GM19328 (cell line): Measurements from ENCODE around the gene NR3C2.
"Not testable (repeated sequence)": the region's sequence is repeated elsewhere in the genome, so short reads cannot be mapped to it uniquely, and the experiment has no call there.

Experiments
- ATAC-seq: cut with Tn5 transposase; IDR thresholded peaks from one replicate; pipeline ENCODE4 v1.9.1; 2021; ENCODE audit warnings: mild to moderate bottlenecking, moderate library complexity; ENCODE audit not compliant: unreplicated experiment

Gene NR3C2

DNA sequence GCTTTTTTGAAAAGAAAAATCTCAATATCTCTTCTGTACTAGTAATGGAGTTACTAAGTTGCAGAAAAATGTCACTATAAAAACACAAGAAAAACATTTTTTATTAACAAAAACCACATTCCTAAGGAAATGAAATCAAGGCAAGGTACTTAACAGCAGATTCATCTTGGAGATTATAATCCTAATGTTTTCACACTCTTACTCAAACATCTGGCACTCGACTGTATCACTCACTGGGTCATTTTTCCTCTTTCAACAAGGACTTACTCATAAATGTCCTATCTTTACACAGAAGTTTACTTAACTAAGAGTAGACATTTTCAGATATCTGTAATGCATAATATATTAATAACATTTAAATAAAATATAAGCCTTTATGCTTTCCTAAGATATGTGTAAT lies 216.6 kb downstream of the NR3C2 start:
- ATAC-seq: no peak

DNA sequence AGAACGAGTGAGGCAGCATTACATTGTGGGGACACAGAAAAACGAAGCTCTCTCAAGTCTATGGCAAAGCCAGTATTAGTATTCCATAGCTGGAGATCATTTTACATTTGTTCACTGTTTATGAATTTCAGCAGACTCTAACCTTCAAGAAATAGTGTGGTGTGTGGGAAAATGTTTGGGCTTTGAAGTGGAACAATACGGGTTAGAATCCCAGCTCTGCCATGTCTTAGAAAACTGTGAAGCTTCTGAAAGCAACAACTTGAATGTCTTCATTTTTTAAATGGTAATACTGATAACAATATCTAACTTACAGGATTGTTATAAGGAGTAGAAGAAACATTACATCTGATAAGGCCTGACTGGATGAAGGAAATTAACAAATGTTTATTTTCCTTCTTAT lies 217.7 kb downstream of the NR3C2 start:
- no peak for ATAC-seq

DNA sequence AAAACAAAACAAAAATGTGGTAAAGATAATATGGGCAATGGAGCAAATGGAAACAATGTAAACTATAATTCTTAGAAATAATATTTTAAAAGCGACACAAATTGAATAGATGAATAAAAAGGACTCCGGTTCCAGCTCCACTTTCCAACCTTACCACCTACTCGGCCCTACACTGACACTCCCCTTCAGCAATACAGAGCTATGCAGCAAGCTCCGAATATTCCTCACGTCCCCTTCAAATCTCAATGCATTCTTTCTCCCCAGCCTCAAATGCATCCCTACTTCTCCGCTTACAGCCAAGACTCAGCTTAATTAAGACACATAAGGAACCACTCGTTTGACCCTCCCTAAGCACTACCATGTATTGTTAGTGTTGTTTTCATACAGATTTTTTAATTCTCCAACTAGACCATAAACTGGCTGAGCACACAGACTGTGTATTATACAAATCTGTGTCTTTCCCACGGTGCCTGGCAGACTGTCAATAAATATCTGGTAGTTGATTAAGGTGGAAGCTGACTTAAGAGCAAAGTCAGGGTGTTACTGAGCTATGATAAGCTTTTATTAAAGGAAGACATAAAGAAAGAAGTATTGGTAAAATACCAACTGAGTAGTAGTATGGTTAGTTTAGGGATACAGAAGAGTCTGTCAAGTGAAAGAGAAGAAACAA lies 219.1 kb downstream of the NR3C2 start:
- no peak for ATAC-seq

DNA sequence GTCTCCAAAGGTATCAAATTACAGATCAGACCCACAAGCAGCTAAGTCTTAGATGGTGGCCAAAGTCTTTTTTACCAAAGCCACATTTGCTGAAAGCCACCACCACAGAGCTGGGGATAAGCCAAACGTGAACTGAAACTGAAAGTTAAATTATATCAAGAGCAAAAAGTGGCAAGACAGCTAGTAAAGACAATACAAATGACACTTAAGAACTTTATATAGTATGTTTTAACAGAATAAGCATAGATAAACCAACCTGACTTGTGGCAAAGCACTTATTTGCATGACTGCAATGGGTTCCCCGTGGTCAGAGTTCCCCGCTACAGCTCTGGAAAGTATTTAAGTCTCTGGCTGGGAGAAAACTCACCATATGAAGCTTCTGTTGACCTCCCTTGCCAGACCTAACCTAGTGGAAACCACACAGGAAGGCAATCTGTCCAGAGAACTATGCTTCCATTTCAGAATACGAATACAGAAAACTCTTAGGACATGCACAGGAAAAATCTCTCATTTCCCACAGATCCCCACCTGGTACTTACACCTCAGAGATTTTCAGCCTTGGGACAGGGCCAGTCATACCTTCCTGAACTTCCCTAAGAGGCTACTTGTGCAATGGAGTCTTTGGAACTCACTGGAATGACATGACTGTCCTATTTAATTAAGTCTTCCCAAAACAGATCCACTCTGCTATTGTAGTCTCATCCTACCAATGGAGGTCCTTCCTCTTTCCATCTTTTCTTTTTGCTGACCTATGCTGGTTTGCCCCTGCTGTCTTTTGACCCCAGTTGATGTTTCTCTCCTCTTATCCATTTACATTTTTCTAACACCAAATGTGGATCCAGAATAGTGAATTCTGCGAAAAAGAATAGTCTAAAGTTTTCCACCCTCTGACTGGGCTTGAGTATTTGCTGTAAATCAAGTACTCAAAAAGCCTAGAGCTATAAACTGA lies 225.1 kb downstream of the NR3C2 start:
- ATAC-seq: peak; percentile 96

DNA sequence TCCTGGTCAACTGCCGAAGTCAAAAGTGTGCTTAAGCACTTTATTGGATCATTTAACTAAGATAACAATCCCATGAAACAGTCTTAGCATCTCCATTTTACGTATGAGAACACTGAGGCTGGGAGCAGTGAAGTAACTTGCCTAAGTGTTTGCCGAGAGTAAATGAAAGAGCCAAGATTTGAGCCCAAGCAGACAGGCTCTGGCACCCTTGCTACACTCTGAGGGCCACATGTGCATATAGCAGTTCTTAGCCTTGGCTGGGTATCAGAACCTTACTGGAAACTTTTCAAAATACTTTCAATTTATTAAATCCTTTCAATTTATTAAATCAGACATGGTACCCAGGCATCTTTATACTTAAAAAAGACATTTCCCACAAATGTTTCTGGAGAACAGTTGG lies 225.9 kb downstream of the NR3C2 start:
- no peak for ATAC-seq

DNA sequence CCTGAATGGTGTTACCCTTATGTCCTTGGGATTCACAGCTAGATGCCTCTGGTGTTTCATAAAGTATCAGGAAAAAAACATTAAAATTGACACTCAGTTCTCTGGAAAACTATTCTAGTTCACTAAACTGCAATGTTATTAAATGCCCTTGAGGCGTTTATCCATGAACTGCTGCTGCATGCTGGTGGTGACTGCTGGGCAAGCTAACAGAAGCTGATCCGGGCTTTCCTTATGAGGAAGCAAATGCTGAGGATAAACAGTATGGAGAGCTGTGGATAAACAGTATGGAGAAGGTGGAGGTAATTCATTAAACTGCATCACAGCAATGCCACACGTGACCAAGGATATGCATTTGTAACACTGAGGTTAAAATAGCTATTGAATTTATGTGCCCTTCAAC lies 227.0 kb downstream of the NR3C2 start:
- ATAC-seq: no peak

DNA sequence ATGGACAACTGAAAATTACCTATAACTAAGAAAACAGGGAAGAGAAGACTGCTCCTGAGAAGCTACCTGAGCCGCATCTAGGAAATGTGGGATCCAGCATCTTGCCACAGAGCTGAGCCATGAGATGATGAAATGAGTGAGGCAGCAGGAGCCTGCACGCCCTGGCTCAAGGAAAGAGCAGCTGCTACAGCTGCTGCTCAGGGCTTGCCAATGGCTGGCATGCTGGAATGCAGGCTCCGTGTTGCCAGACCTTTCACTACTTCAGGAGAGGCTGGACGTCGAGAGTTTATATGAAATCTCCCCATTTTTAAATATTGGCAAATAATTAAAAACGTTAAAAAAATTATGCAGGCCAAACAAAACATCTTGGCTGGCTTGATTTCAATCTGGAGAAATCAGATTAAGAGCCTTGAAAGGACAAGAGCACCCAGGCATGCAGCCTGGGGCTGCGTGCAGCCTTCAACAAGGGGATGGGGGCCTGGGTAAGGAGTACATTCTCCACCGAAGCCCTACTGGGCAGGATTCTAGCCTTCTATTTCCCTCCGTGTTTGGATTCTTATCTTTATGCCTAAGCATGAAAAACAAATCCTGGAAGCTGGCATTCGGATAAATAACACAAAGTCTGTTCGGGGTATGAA lies 227.6 kb downstream of the NR3C2 start:
- ATAC-seq: no peak

DNA sequence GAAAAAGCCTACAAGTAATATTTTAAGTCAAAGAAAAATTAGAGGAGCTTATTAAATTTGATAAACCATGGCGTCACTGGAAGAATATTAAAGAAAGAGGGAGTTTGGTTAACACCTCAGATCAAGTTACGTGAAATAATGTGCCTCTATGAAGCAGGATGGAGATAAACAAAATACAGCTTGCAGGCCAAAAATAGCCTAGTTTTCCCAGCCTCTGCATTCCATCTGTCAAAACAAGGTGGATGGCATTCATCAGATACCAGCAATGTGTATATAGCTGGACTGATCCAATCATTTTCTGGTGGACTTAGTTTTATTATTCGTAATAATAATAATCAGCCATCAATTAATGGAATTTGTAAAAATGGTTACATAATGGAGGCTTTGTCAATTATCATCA lies 230.7 kb downstream of the NR3C2 start:
- ATAC-seq: no peak

DNA sequence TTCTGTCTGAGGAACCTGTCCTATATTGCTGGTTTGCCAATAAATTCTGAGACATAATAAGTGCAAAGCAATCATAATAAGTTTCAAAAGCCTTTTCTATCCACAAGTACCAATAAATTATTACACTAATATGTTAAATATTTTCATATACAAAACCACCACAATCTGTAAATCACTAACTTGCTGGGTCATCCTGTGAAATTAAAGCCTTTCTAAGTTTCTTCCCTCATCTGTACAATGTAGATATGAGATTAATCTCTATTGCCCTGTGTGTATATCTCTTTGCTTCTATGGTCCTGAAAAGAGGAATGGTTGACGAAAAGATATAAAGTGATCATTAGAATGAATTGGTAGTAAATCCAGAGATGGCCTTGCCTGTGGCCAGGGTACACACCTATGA lies 231.6 kb downstream of the NR3C2 start:
- no peak for ATAC-seq

DNA sequence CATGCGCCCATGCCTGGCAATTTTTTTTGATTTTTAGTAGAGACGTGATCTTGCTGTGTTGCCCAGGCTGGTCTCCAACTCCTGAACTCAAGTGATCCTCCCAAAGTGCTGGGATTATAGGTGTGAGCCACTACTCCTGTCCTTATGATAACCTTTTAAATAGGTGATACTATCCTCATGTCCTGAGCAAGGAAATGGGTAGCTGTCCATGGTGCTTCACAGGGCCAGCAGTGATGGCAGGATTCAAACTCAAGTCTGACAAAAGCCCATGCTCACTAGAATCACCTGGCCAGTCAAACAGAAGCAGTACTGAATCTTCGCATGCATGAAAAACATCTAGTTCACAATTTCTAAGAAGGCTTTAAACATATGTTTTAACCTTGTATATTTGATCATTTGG lies 235.1 kb downstream of the NR3C2 start:
- ATAC-seq: no peak

DNA sequence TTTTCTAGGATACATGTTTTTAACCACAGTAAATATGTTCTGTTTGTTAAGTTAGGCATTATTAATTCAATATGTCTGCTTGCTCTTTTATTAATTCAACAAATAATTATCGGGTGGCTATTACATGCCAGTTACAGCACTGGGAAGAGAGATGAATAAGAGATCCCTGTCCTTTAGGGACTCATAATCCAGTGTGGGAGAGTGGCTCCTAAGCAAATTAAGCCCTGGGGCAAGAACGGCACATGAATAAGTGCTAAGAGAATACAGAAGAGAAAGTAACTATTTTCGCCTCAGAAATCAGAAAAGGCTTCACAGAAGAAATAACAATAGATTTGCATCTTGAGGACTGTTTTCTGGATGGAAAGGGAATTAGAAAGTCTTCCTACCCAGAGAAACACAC lies 236.7 kb downstream of the NR3C2 start:
- ATAC-seq: no peak

DNA sequence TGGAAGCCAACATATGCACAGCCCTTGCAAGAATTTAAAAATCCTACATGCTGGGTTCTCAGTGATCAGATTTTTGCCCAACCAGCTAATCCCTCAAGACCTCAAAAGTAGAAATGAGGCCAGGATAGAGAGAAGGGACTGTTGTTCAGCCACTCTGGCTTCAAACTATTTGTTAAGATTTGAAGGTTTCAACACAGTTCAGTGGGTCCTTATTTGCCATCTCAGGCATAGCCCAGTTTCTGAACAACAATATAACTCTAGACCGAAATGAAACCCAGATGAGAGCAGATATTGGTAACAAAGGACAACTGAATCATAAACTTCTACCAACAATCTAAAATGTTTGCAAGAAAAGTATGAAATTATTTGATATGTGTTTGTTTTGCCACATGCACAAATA lies 237.3 kb downstream of the NR3C2 start:
- ATAC-seq: no peak

DNA sequence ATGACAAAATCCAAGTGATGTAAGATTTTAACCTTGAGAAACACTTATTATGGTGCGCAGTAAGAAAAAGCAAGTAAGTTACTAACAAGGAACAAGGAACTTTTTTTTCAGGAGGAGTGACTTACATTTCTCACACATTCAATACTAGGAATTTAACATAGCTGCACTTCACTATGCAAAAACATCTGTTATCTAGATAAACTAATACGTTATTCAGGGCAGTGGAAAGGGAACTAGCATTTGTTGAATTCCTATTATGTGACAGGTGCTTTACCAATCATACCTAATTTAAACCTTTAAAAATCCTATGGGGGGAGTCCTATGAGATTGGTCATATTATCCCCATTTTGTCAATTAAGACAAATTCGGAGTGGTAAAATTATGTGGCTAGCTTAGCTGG lies 238.0 kb downstream of the NR3C2 start:
- ATAC-seq: no peak

DNA sequence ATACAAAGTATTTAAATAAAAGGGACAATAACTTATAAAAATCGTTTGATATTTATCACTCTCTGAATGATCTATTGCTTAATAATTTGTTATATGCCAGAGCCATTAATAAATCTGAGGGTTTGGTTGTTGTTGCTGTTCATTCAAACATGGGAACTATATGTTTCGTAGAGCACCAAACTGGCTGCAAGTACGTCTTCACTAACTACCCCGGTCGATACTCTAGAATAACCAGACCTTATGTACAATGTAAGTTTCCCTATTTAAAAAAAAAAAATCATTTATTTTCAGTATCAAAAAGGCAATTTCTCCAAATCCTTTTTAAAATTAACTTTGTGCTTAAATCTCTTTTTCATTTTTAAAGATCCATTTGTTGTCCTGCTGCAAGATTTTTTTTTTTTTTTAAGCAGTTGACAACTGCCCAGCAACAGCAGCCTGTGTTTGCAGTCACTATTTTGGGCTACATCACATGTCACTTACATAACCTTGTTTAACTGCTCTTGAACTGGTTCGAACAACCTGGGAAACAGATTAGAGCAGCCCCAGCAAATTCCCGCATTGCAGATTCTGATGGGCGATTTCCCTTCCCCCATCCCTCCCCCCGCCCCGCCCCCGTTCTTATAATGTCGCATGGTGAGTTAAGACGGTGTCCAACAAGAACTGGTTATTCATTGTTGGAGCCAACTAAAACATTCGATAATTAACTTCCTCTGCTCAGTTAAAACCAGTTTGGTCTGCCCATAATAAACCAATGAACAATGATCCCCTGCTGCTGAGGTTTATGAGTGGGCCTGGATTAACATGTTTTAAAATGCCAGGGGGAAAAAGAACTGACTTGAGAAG lies 238.9 kb downstream of the NR3C2 start:
- ATAC-seq: no peak

DNA sequence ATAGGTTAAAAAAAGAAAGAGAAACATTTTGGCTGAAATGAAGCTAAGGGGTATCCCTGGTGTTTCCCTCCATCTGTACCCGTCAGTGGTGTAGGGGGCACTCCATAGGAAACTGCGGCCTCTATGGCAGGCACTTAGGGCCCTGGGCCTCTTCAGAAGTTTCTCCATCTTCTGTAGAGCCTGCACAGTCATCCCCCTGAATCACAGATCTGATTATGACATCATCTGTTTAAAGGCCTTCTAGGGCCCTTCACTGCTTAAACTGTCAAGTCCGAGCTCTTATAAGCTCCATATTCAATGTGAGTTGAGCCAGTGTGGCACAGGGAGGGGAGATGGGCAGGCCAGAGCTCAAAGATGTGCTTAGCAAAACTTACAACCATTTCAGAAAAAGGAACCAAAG lies 241.3 kb downstream of the NR3C2 start:
- no peak for ATAC-seq

DNA sequence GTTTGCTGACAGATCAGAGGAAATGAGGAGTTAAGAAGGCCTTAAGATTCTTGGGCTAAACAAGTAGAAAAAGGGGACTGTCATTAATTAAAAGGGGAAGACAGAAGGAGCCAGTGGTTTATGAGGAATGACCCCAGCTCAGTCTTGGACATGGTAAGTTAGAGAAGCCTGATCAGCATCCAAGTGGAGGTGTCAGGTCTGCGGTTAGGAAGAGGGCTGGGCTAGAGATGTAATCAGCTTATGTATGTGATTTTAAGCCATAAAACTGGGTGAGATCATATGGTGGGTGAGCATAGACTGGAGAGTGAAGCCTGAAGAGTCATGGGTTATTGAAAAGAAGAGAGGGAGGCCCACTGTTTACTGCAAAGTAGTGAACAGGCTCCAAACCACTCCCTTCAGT lies 246.1 kb downstream of the NR3C2 start:
- no peak for ATAC-seq

DNA sequence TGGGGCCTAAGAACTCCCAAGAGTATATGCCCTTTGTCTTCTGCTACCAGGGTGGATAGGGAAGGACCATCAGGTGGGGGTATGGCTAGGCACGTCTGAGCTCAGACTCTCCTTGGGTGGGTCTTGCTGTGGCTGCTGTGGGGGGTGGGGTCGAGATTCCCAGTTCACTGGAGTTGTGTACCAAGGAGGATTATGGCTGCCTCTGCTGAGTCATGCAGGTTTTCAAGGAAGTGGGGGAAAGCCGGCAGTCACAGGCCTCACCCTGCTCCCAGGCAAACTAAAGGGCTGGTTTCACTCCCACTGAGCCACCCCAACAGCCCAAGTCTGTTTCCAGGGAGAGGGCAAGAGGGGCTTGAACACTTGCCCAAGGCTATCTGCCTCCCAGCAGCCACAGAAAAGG lies 249.7 kb downstream of the NR3C2 start:
- ATAC-seq: no peak

DNA sequence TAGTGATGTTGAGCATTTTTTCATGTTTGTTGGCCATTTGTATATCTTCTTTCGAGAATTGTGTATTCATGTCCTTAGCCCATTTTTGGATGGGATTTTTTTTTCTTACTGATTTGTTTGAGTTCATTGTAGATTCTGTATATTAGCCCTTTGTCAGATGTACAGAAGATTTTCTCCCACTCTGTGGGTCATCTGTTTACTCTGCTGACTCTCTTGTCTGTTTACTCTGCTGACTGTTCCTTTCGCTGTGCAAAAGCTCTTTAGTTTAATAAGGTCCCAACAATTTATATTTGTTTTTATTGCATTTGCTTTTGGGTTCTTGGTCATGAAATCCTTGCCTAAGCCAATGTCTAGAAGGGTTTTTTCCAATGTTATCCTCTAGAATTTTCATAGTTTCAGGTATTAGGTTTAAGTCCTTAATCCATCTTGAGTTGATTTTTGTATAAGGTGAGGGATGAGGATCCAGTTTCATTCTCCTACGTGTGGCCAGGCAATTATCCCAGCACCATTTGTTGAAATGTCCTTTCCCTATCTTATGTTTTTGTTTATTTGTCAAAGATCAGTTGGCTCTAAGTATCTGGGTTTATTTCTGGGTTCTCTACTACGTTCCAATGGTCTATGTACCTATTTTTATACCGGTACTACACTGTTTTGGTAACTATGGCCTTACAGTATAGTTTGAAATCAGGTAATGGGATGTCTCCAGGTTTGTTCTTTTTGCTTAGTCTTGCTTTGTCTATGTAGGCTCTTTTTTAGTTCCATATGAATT lies 254.6 kb downstream of the NR3C2 start:
- not testable (repeated sequence) for ATAC-seq

DNA sequence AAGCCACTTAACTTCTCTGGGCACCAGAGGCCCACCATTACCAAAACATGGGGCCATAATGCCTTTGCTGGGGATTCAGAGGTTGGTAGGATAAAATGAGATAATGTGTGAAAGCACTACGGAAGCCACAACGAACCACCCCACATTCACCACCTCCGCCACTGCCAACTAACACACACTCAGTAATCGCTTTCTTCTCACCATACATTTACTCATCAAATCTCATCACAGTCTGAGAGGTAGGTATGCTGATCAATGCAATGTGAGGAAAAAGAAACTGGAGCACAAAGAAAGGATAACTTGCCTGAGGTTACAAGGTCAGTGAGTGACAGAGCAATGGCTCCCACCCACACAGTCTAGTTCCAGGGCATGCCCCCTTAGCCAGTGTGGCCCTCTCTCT lies 257.3 kb downstream of the NR3C2 start:
- ATAC-seq: no peak

DNA sequence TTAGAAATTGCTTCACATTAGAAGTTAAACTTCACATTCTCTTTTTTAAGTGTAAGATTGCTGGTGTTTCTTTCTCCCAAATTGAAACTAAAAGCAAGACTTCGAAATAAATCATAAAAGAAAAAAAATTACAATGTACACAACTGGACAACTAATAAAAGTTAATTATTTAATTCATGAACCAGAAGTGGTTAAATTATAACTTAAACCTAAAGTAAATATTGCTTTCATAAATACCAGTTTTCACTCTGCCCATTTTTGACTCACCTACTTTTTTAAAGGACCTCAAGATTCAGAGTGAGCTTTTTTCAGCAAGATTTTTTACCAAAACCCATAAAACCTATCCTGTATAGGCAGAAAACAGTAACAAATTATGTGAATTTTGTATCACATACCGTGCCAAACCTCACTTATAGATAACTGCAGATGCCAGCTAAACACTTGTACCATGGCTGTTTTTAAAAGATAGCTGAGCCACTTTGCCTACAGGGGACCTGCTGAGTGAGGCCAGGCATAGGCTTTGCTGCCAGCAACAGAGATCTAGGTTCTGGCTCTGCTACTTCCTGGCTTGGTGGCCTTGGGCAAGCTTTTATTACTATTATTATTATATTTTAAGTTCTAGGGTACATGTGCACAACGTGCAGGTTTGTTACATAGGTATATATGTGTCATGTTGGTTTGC lies 259.8 kb downstream of the NR3C2 start:
- ATAC-seq: no peak
